ENCODE results near the gene PXDN.

Gene PXDN

GRCh38 chr2:1586923-1587840 lies 157.1 kb downstream of the PXDN start:
- Histone ChIP-seq H3K9me3 (ENCODE audit: insufficient read depth, low read length) (no peaks in the 10 kb centered on the region), H3K27me3 (ENCODE audit: insufficient read depth, insufficient read length) (no peaks in the 10 kb centered on the region), H3K4me3 (ENCODE audit: insufficient read length, low read depth) (no peak overlapping the region), H3K4me1 (ENCODE audit: insufficient read depth, insufficient read length) (peaks cover 11% of the 10 kb centered on the region), H3K9ac (ENCODE audit: insufficient read length, low read depth) (no peak overlapping the region), H3K36me3 (ENCODE audit: insufficient read depth, insufficient read length, low read length) (no peaks in the 10 kb centered on the region)
- TF ChIP-seq SUZ12 (IDR thresholded peaks at IDR 0.05; ENCODE audit: extremely low read depth, insufficient read depth, insufficient read length), result no peak
- TF ChIP-seq YY1 (IDR thresholded peaks at IDR 0.05; ENCODE audit: insufficient read depth, insufficient read length), result no peak
- no peak for TF ChIP-seq ZNF274 (IDR thresholded peaks at IDR 0.05; ENCODE audit: low read depth, low read length)
- DNase-seq (ENCODE audit: low read depth, low spot score), result no peak

GRCh38 chr2:1586251-1586922 lies 157.9 kb downstream of the PXDN start:
- Histone ChIP-seq H3K9ac (ENCODE audit: insufficient read length, low read depth) (no peak overlapping the region), H3K9me3 (ENCODE audit: insufficient read depth, low read length) (no peaks in the 10 kb centered on the region), H3K4me3 (ENCODE audit: insufficient read length, low read depth) (no peak overlapping the region), H3K4me1 (ENCODE audit: insufficient read depth, insufficient read length) (peaks cover 11% of the 10 kb centered on the region), H3K36me3 (ENCODE audit: insufficient read depth, insufficient read length, low read length) (no peaks in the 10 kb centered on the region), H3K27me3 (ENCODE audit: insufficient read depth, insufficient read length) (no peaks in the 10 kb centered on the region)
- DNase-seq (ENCODE audit: low read depth, low spot score), result no peak
- no peak for TF ChIP-seq YY1 (IDR thresholded peaks at IDR 0.05; ENCODE audit: insufficient read depth, insufficient read length)
- no peak for TF ChIP-seq ZNF274 (IDR thresholded peaks at IDR 0.05; ENCODE audit: low read depth, low read length)
- TF ChIP-seq SUZ12 (IDR thresholded peaks at IDR 0.05; ENCODE audit: extremely low read depth, insufficient read depth, insufficient read length), result no peak

GRCh38 chr2:1585635-1586034 lies 158.7 kb downstream of the PXDN start:
- peaks cover 10% of the 10 kb centered on the region for H3K4me1 ChIP-seq (ENCODE audit: insufficient read depth, insufficient read length)
- H3K9me3 ChIP-seq (ENCODE audit: insufficient read depth, low read length), result no peaks in the 10 kb centered on the region
- TF ChIP-seq ZNF274 (IDR thresholded peaks at IDR 0.05; ENCODE audit: low read depth, low read length) (no peak), YY1 (IDR thresholded peaks at IDR 0.05; ENCODE audit: insufficient read depth, insufficient read length) (no peak), SUZ12 (IDR thresholded peaks at IDR 0.05; ENCODE audit: extremely low read depth, insufficient read depth, insufficient read length) (no peak)
- H3K27me3 ChIP-seq (ENCODE audit: insufficient read depth, insufficient read length), result no peaks in the 10 kb centered on the region
- no peak overlapping the region for H3K4me3 ChIP-seq (ENCODE audit: insufficient read length, low read depth)
- H3K36me3 ChIP-seq (ENCODE audit: insufficient read depth, insufficient read length, low read length), result no peaks in the 10 kb centered on the region
- no peak overlapping the region for H3K9ac ChIP-seq (ENCODE audit: insufficient read length, low read depth)
- no peak for DNase-seq (ENCODE audit: low read depth, low spot score)

- Histone ChIP-seq H3K27me3 (ENCODE audit: insufficient read depth, insufficient read length) (no peaks in the 10 kb centered on the region), H3K9ac (ENCODE audit: insufficient read length, low read depth) (no peak overlapping the region), H3K9me3 (ENCODE audit: insufficient read depth, low read length) (no peaks in the 10 kb centered on the region), H3K4me1 (ENCODE audit: insufficient read depth, insufficient read length) (peaks cover 9% of the 10 kb centered on the region), H3K36me3 (ENCODE audit: insufficient read depth, insufficient read length, low read length) (no peaks in the 10 kb centered on the region), H3K4me3 (ENCODE audit: insufficient read length, low read depth) (no peak overlapping the region)
- DNase-seq (ENCODE audit: low read depth, low spot score), result no peak
- TF ChIP-seq YY1 (IDR thresholded peaks at IDR 0.05; ENCODE audit: insufficient read depth, insufficient read length) (no peak), ZNF274 (IDR thresholded peaks at IDR 0.05; ENCODE audit: low read depth, low read length) (no peak), SUZ12 (IDR thresholded peaks at IDR 0.05; ENCODE audit: extremely low read depth, insufficient read depth, insufficient read length) (no peak)
These were observed 159.4 kb downstream of the PXDN start for GRCh38 chr2:1584691-1585485.

DNA sequence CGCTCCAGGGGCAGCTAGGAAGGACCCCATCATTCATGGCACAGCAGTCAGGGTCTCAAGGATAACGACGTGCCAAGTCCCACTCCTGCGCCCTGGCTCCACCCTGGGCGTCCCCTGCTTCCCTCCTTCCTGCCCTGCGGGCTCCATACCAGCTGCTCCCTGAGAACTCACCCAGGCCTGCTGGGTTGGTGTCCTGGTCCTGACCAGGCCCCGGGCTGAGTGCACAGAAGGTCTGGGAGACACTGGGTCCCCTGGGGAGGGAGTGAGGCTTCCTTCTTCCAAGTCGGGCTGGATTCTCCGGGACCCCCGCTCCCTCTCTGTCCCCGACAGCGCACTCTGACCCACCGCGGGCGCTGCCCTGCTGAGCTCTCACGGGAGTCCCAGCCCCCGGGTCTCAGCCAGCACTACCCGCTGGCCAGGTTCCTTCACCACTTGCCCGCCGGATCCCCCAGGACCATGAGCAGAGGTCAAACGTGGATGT lies 160.2 kb downstream of the PXDN start:
- Histone ChIP-seq H3K36me3 (ENCODE audit: insufficient read depth, insufficient read length, low read length) (no peaks in the 10 kb centered on the region), H3K9me3 (ENCODE audit: insufficient read depth, low read length) (no peaks in the 10 kb centered on the region), H3K27me3 (ENCODE audit: insufficient read depth, insufficient read length) (no peaks in the 10 kb centered on the region), H3K4me1 (ENCODE audit: insufficient read depth, insufficient read length) (peaks cover 6% of the 10 kb centered on the region), H3K9ac (ENCODE audit: insufficient read length, low read depth) (no peak overlapping the region), H3K4me3 (ENCODE audit: insufficient read length, low read depth) (no peak overlapping the region)
- TF ChIP-seq YY1 (IDR thresholded peaks at IDR 0.05; ENCODE audit: insufficient read depth, insufficient read length) (no peak), SUZ12 (IDR thresholded peaks at IDR 0.05; ENCODE audit: extremely low read depth, insufficient read depth, insufficient read length) (no peak), ZNF274 (IDR thresholded peaks at IDR 0.05; ENCODE audit: low read depth, low read length) (no peak)
- DNase-seq (ENCODE audit: low read depth, low spot score), result no peak

DNA sequence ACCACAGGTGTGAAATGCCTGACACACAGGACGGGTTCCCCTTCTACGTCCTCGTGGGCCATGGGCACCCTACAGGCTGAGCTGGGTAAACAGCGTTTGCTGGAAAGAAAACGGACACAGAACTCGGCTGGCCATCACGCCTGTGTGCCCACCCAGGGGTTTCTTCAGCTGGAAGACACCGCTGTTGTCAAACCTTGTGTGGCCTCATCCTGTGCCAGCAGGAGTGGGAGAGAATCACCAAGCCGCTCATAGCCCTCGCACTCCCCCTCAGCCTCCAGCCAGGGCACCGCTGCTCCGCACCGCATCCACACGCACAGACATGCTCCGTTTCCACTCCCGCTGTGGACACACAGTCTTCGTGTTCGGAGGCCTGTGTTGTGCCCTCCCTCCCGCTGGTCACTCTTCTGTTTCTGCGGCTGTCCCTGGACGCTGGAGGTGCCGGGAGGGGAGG lies 161.4 kb downstream of the PXDN start:
- no peak for TF ChIP-seq ZNF274 (IDR thresholded peaks at IDR 0.05; ENCODE audit: low read depth, low read length)
- TF ChIP-seq SUZ12 (IDR thresholded peaks at IDR 0.05; ENCODE audit: extremely low read depth, insufficient read depth, insufficient read length), result no peak
- no peak for TF ChIP-seq YY1 (IDR thresholded peaks at IDR 0.05; ENCODE audit: insufficient read depth, insufficient read length)
- peaks cover 2% of the 10 kb centered on the region for H3K4me1 ChIP-seq (ENCODE audit: insufficient read depth, insufficient read length)
- no peaks in the 10 kb centered on the region for H3K9me3 ChIP-seq (ENCODE audit: insufficient read depth, low read length)
- no peaks in the 10 kb centered on the region for H3K36me3 ChIP-seq (ENCODE audit: insufficient read depth, insufficient read length, low read length)
- H3K9ac ChIP-seq (ENCODE audit: insufficient read length, low read depth), result no peak overlapping the region
- H3K27me3 ChIP-seq (ENCODE audit: insufficient read depth, insufficient read length), result no peaks in the 10 kb centered on the region
- no peak overlapping the region for H3K4me3 ChIP-seq (ENCODE audit: insufficient read length, low read depth)
- no peak for DNase-seq (ENCODE audit: low read depth, low spot score)

Measured in NT2/D1 (cell line).